Suprapubic skin (tissue), 3 donors: ENCODE data around the gene SLC2A4.

Source experiments
- EP300 ChIP-seq: sonication (generic); formaldehyde crosslinking; IDR thresholded peaks from one replicate; pipeline ENCODE4 v1.6.1; 2017; ENCODE audit warnings: antibody characterized with exemption
- POLR2A ChIP-seq, 2 donors: fragments of 450-650 bp; IDR thresholded peaks; one replicate each; pipeline ENCODE4 v1.6.1; 2017; ENCODE audit warnings: antibody characterized with exemption in 2 of 2, mild to moderate bottlenecking in 2 of 2, moderate library complexity in 2 of 2
- TF ChIP-seq, protein P1 (sequence below), 2 donors: fragments of 200-600 bp in 1 of 2; fragments of 450-650 bp in 1 of 2; sonication (generic) in 1 of 2; IDR thresholded peaks; one replicate each; pipeline ENCODE4 v1.5.1; 2016 to 2019; ENCODE audit warnings: antibody characterized with exemption in 2 of 2, mild to moderate bottlenecking in 1 of 2, moderate library complexity in 1 of 2

DNA sequence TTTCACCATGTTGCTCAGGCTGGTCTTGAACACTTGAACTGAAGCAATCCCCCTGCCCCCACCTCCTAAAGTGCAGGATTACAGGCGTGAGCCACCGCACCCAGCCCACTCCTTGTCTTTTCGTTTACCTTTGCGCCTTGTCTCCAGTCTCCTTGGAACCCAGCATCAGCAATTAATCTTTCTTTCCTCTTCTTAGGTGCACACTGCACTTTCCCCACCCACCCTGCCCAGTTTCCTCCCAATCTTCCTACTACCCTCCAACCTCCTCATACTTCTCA, 17.8 kb upstream of the SLC2A4 start:
- TF ChIP-seq, protein P1, sequence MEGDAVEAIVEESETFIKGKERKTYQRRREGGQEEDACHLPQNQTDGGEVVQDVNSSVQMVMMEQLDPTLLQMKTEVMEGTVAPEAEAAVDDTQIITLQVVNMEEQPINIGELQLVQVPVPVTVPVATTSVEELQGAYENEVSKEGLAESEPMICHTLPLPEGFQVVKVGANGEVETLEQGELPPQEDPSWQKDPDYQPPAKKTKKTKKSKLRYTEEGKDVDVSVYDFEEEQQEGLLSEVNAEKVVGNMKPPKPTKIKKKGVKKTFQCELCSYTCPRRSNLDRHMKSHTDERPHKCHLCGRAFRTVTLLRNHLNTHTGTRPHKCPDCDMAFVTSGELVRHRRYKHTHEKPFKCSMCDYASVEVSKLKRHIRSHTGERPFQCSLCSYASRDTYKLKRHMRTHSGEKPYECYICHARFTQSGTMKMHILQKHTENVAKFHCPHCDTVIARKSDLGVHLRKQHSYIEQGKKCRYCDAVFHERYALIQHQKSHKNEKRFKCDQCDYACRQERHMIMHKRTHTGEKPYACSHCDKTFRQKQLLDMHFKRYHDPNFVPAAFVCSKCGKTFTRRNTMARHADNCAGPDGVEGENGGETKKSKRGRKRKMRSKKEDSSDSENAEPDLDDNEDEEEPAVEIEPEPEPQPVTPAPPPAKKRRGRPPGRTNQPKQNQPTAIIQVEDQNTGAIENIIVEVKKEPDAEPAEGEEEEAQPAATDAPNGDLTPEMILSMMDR (IDR thresholded peaks at IDR 0.05), result no peak
- TF ChIP-seq POLR2A (IDR thresholded peaks at IDR 0.05), result no peak
- no peak for TF ChIP-seq EP300
